Mesodermal cell (in vitro differentiated cells): ENCODE results near the gene VOPP1. TPM values are rescaled to one million over a fixed set of nuclear protein-coding genes. Genes with fewer than 3 reads are reported as not detected.
"Not testable (repeated sequence)": the region's sequence is repeated elsewhere in the genome, so short reads cannot be mapped to it uniquely, and the experiment has no call there.

Source experiments
- H3K27ac ChIP-seq: 2 replicates; pipeline ENCODE4 v1.7.0; 2013; ENCODE audit warnings: mild to moderate bottlenecking, low read depth, low read length, moderate library complexity; ENCODE audit not compliant: severe bottlenecking
- H3K36me3 ChIP-seq: 2 replicates; pipeline ENCODE4 v1.7.1; 2013; ENCODE audit warnings: mild to moderate bottlenecking, low read length, moderate library complexity; ENCODE audit not compliant: control insufficient read depth, insufficient read depth
- H3K4me1 ChIP-seq: one replicate; pipeline ENCODE4 v1.7.1; 2013; ENCODE audit warnings: mild to moderate bottlenecking, low read length; ENCODE audit not compliant: insufficient read depth, control insufficient read depth, poor library complexity, severe bottlenecking
- H3K4me3 ChIP-seq: 2 replicates; pipeline ENCODE4 v1.7.0; 2013; ENCODE audit warnings: low read length, control low read depth, mild to moderate bottlenecking; ENCODE audit not compliant: insufficient read depth, poor library complexity, severe bottlenecking; ENCODE audit errors: extremely low read depth
- H3K9me3 ChIP-seq: 2 replicates; pipeline ENCODE4 v1.7.1; 2013; ENCODE audit warnings: mild to moderate bottlenecking, low read length, moderate library complexity; ENCODE audit not compliant: control insufficient read depth
- WGBS, 2 experiments: methylation state at CpG; one replicate each; pipeline ENCODE4 v1.1.5; 2013; ENCODE audit warnings: missing lambda C conversion rate in 2 of 2; ENCODE audit not compliant: insufficient coverage in 2 of 2; 5-methylcytosine and 5-hydroxymethylcytosine counted together
- polyA plus RNA-seq, 2 experiments: library from polyadenylated mRNA; stranded (reverse); fragments of 50-300 nt; gene quantifications; one replicate each; pipeline ENCODE4 v1.2.3, GENCODE V29; 2013

Gene VOPP1
- polyA plus RNA-seq (2013, experiment 1 of 2) = 57.7 TPM
- polyA plus RNA-seq (2013, experiment 2 of 2) = 51.7 TPM

DNA sequence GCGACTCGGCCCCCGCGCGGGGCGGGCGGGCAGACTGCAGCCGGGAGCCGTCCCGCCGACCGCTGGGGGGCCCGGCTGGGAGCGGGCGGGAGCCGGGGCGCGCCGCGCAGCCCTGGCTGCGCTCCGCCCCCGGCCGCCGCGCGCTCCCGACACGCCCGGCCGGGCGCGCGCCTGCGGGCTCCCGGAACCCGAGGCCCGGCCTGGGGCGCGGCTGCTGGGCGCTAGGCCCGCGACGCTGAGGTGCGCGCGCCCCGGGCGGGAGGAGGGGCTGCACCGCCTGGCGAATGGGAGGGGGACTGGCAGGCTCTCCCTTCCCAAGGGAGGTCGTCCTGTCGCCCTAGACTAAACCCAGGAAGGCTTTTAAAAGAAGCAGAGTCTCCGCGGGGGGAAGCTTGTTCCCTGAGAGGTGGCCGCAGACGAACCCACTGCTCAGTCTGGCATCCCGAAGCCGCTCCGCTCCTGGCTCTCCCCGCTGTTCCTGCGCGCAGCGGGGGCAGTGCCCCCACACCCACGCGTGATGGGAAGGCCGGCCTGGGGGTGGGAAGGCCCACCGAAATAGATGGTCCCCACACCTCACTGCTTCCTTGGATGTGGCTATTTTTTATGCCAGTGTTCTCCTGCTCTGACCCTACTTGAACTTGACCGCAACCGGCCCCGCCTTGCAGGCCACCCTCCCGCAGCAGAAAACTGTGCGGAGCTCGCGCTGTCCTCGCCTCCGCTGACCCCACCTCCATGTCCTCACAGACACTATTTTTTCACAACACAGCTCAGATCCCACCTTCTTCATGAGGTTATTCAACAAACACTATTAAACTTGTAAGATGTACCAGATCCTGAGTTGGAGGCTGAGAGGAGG lies at the start of gene VOPP1:
VOPP1 (minus strand) TSS at position 125 of the 856 bp plus-strand sequence. CDS start 178 bp downstream, outside the sequence.
- 0% methylated on average over 49 to 65 of the region's 77 CpGs for WGBS, 2 experiments
- peaks cover 5% of the 10 kb centered on the region for H3K36me3 ChIP-seq
- H3K27ac ChIP-seq = peak within 1 kb of the TSS; percentile 89
- H3K9me3 ChIP-seq = no peaks in the 10 kb centered on the region
- H3K4me1 ChIP-seq = peaks cover 33% of the 10 kb centered on the region
- peak within 1 kb of the TSS; percentile 92 for H3K4me3 ChIP-seq

DNA sequence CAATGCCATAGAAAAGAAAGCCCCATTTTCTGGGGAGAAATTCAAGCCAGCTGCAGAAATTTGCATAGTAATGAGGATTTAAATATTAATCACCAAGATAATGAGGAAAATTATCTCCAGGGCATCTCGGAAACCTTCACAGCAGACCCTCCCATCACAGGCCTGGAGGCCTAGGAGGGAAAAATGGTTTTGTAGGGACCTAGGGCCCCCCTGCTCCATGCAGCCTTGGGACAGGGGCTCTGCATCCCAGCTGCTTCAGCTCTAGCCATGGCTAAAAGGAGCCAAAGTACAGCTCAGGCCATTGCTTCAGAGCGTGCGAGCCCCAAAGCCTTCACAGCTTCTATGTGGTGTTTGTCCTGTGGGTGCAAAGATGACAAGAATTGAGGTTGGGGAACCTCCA lies 46.6 kb upstream of the VOPP1 start:
- Histone ChIP-seq H3K4me3 (no peak overlapping the region), H3K27ac (no peak overlapping the region), H3K9me3 (peaks cover 23% of the 10 kb centered on the region), H3K36me3 (no peaks in the 10 kb centered on the region), H3K4me1 (no peaks in the 10 kb centered on the region)
- 91 to 100% methylated on average over 2 of the region's 3 CpGs for WGBS, 2 experiments

DNA sequence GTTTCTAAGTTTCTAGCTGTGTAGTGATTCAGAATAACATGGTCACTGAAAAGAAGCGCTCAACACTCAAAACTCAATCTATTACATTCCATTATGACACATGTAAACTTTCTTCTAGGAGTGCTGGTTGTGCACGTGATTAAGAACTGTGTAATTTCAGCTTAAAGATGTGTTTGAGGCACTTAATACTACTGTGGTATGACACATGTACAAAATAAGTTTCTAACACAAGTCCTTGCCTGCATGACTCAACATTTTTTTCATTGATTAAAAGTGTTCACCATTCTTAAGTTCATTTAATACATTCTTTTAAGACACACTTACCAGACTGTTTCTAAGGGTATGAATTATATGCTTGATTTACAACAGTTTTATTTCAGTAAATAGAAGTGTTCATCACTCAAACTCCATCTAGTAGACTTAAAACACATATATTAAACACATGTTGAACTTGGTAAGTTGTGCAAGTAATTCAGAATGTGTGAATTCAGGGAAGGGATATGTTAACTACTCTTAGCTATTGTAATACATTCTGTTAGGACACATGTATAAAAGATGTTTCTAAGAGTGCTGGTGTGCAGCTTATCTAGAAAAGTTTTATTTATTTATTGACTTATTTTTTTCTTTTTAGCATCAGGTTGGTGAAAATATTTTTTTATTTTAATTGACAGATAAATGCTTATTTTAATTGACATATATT lies 42.2 kb upstream of the VOPP1 start:
- WGBS, 2 experiments = no CpG with 5 or more reads among the region's 2 CpGs
- not testable (repeated sequence) for H3K36me3 ChIP-seq
- H3K9me3 ChIP-seq = peaks cover 18% of the 10 kb centered on the region

GRCh38 chr7:55609726-55610125 lies 37.4 kb upstream of the VOPP1 start:
- not testable (repeated sequence) for H3K9me3 ChIP-seq, H3K4me1 ChIP-seq, H3K36me3 ChIP-seq, H3K4me3 ChIP-seq, H3K27ac ChIP-seq
- no CpG with 5 or more reads among the region's 1 CpG for WGBS, 2 experiments

More for the DNA sequence above, 42.2 kb upstream of the VOPP1 start:
- H3K4me3 ChIP-seq, H3K4me1 ChIP-seq, H3K27ac ChIP-seq: not testable (repeated sequence)

- H3K27ac ChIP-seq, H3K4me3 ChIP-seq, H3K9me3 ChIP-seq, H3K36me3 ChIP-seq, H3K4me1 ChIP-seq: not testable (repeated sequence)
Observed at GRCh38 chr7:55605661-55606060, 33.4 kb upstream of the VOPP1 start.

DNA sequence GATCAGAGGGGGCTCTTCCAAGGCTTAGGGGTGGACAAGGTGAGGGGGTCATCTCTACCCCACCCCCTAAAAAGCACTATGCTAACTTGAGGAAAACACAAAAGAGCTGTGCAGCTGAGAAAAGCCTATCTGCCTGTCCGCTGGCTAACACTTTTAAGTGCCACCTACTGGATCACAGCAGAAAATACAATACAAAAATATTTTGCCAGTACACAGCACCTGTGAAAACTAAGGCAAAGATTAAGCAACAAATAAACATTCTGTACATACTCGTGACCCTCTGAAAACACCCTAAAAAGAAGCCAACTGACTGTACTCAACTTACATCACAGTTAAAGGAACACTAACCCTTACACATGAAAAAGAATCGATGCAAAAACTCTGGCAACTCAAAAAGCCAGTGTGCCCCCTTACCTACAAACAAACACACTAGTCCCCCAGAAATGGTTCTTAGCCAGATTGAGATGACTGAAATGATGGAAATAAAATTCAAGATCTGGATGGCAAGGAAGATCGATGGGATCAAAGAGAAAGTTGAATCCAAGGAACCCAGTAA lies 25.7 kb upstream of the VOPP1 start:
- H3K36me3 ChIP-seq, H3K9me3 ChIP-seq, H3K4me3 ChIP-seq, H3K4me1 ChIP-seq, H3K27ac ChIP-seq: not testable (repeated sequence)
- 37 to 53% methylated on average over 3 of the region's 4 CpGs for WGBS, 2 experiments

DNA sequence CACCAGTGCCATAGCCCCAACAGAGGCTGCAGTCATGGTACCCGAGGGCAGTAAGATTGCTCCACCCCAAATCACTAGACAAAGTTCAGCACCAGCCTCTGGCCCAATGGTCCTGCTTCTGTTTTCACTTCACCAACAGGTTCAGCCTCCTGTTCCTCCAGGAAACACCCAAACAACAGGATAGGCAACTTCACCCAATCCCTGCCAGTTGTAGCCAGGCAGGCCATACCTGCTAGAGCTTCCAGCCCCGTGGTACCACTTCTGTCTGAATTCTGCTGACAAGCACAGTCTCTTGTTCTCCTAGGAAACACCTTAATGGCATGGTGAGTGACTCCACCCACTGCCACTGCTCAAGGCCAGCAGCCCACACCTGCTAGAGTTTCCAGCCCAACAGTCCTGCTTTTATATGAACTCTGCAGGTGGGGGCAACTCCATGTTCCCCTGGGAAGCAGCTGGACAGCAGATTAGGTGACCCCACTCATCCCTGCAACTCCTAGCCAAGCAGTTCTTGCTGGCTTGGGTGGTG lies 25.0 kb upstream of the VOPP1 start:
- not testable (repeated sequence) for H3K9me3 ChIP-seq, H3K27ac ChIP-seq, H3K4me3 ChIP-seq, H3K36me3 ChIP-seq, H3K4me1 ChIP-seq
- WGBS, 2 experiments = 65 to 100% methylated on average over 1 to 2 of the region's 2 CpGs

GRCh38 chr7:55595511-55595910 lies 23.2 kb upstream of the VOPP1 start:
- H3K36me3 ChIP-seq = no peaks in the 10 kb centered on the region
- 80% methylated on average over 1 of the region's 4 CpGs; no CpG with 5 or more reads in 1 of the 2 experiments for WGBS, 2 experiments

GRCh38 chr7:55594870-55595269 lies 22.6 kb upstream of the VOPP1 start:
- no peaks in the 10 kb centered on the region for H3K9me3 ChIP-seq
- H3K36me3 ChIP-seq = no peaks in the 10 kb centered on the region
- H3K4me3 ChIP-seq = no peak overlapping the region
- H3K27ac ChIP-seq = no peak overlapping the region
- H3K4me1 ChIP-seq = no peaks in the 10 kb centered on the region

More at GRCh38 chr7:55595511-55595910, 23.2 kb upstream of the VOPP1 start:
- Histone ChIP-seq H3K4me1 (no peaks in the 10 kb centered on the region), H3K4me3 (no peak overlapping the region), H3K27ac (no peak overlapping the region), H3K9me3 (no peaks in the 10 kb centered on the region)

- no peaks in the 10 kb centered on the region for H3K36me3 ChIP-seq
- 90 to 93% methylated on average over 7 to 8 of the region's 10 CpGs for WGBS, 2 experiments
- no peak overlapping the region for H3K27ac ChIP-seq
- H3K4me3 ChIP-seq = no peak overlapping the region
- no peaks in the 10 kb centered on the region for H3K4me1 ChIP-seq
- H3K9me3 ChIP-seq = no peaks in the 10 kb centered on the region
Observed at GRCh38 chr7:55594414-55594813, 22.1 kb upstream of the VOPP1 start.
